ENCODE measurements around the gene RFK.
"Not testable (repeated sequence)": the region's sequence is repeated elsewhere in the genome, so short reads cannot be mapped to it uniquely, and the experiment has no call there.

The RFK gene

GRCh38 chr9:76394195-76394959 lies at the start of gene RFK:
Gene RFK (minus strand): TSS chr9:76394426. CDS start chr9:76394171, 255 bp downstream.
- DNase-seq (ENCODE audit: low read depth in 4 of 4, low spot score in 1 of 4) = peak; percentile 77 to 95 (median 88)

DNA sequence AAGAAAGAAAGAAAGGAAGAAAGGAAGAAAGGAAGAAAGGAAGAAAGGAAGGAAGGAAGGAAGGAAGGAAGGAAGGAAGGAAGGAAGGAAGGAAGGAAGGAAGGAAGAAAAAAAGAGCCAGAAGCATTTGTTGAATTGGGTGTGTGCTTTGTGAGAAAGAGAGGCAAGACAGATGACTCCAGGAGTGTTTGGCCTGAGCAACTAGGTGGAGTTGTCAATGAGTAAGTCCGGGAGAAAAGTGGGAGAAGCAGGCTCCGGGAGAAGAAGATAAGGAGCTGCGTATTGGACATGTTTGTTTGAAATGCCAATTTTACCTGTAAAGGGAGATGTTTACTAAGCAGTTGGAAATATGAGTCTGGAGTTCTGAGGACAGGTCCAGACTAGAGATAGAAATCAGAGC lies 49.7 kb upstream of the RFK start:
- no peak for DNase-seq (ENCODE audit: low read depth in 4 of 4, low spot score in 1 of 4)

DNA sequence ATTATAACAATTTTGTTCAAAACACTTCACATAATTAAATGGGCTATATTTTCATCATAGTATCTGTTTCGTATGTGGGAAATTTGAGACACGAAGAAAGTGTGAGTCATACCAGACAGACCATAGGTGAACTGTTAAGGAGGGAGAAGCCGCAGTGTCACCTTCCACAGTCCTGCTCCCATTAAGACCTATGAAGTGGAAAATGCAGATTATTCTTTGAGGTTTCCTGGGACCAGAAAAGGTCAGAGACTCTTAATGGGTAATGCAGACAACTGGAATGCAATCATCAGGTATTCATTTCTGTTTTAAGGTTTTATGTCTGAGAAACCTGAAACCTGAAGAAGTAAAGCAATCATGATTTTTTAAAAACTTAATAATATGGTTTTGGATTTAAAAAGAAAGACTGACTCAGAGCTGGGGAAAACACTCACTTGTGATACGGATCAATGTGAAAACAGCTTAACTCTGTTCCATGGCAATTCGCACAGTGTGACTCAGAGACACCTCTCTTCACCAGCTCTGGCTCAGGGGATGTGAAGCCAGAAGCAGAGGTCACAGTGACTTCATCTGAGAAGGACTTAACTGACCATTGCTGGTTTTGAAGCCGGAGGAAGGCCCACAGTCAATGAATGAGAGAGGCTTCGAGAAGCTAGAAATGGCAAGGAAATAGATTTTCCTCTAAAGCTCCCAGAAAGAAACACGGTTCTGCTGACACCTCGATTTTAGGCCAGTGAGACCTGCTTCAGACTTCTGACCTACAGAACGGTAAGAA lies 47.5 kb upstream of the RFK start:
- DNase-seq (ENCODE audit: low read depth in 4 of 4, low spot score in 1 of 4) = peak in 1 of 4 experiments; percentile 33

- no peak for DNase-seq (ENCODE audit: low read depth in 4 of 4, low spot score in 1 of 4)
Observed at GRCh38 chr9:76438841-76439588, 44.8 kb upstream of the RFK start.

DNA sequence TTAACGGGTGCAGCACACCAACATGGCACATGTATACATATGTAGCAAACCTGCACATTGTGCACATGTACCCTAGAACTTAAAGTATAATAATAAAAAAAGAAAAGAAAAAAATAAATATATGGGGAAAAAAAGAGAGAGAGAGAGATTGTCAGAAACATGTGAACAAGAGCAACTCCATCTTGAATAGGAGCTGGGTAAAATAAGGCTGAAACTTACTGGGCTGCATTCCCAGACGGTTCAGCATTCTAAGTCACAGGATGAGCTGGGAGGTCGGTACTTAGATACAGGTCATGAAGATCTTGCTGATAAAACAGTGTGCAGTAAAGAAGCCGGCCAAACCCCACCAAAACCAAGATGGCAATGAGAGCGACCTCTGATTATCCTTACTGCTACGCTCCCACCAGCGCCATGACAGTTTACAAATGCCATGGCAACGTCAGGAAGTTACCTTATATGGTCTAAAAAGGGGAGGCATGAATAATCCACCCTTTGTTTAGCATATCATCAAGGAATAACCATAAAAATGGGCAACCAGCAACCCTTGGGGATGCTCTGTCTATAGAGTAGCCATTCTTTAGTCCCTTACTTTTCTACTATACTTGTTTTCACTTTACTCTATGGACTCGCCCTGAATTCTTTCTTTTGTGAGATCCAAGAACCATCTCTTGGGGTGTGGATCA lies 42.9 kb upstream of the RFK start:
- DNase-seq (ENCODE audit: low read depth in 4 of 4, low spot score in 1 of 4) = not testable (repeated sequence)

DNA sequence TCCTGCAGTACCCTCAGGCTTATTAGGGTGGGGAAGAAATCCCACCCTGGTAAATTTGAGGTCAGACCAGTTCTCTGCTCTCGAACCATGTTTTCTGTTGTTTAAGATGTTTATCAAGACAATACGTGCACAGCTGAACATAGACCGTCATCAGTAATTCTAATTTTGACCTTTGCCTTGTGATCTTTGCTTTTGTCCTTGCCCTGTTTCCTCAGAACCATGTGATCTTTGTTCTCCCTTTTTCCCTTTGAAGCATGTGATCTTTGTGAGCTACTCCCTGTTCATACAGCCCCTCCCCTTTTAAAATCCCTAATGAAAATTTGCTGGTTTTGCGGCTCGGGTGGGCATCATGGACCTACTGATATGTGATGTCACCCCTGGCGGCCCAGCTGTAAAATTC lies 40.7 kb upstream of the RFK start:
- not testable (repeated sequence) for DNase-seq (ENCODE audit: low read depth in 4 of 4, low spot score in 1 of 4)

- no peak for DNase-seq (ENCODE audit: low read depth in 4 of 4, low spot score in 1 of 4)
Observed at GRCh38 chr9:76433836-76434235, 39.6 kb upstream of the RFK start.

GRCh38 chr9:76433406-76433805 lies 39.2 kb upstream of the RFK start:
- no peak for DNase-seq (ENCODE audit: low read depth in 4 of 4, low spot score in 1 of 4)

DNA sequence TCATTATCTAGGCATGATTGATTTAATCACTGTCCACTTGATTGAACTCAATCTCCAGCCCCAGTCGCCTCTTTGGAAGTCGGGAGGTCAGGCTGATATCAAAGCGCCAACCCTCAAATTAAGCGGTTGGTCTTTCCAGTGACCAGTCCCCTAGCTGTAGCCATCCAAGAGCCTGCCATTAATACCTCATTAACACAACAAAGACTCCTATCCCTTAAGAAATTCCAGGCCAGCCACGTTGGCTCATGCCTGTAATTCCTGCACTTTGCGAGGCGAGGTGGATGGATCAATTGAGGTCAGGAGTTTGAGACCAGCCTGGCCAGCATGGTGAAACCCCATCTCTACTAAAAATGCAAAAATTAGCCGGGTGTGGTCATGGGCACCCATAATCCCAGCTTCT lies 37.4 kb upstream of the RFK start:
- no peak for DNase-seq (ENCODE audit: low read depth in 4 of 4, low spot score in 1 of 4)

DNA sequence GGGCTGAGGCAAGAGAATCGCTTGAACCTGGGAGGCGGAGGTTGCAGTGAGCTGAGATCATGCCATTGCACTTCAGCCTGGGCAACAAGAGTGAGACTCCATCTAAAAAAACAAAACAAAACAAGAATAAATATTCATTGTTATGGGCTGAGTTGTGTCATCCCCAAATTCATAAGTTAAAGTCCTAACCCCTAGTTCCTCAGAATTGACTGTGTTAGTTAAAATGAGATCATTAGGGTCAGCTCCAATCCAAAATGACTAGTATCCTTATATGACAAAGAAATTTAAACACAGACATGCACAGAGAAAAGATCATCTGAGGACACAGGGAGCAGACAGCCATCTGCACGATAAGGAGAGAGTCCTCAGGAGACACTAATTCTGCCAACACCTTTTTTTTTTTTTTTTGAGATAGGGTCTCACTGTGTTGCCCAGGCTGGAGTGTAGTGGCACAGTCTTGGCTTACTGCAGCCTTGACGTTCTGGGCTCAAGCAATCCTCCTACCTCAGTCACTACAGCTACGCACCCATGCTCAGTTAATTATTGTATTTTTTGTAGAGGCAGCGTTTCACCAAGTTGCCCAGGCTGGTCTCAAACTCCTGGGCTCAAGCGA lies 32.7 kb upstream of the RFK start:
- no peak for DNase-seq (ENCODE audit: low read depth in 4 of 4, low spot score in 1 of 4)

DNA sequence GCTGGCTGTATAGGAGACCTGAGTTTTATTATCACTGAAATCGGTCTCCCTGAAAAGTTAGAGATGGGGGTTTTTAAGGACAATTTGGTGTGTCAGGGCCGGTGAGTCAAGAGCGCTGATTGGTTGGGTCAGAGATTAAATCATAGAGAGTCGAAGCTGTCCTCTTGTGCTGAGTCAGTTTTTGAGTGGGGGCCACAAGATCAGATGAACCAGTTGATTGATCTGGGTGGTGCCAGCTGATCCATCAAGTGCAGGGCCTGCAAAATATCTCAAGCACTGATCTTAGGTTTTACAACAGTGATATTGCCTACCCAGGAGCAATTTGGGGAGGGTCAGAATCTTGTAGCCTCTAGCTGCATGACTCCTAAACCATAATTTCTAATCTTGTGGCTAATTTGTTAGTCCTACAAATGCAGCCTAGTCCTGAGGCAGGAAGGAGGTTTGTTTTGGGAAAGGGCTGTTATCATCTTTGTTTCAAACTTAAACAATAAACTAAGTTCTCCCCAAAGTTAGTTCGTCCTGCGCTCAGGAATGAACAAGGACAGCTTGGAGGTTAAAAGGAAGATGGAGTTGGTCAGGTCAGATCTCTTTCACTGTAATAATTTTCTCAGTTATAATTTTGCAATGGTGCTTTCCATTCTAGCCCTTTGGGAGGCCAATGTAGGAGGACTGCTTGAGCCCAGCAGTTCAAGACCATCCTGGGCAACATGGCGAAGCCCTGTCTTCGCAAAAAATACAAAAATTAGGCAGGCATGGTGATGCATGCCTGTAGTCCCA lies 31.6 kb upstream of the RFK start:
- DNase-seq (ENCODE audit: low read depth in 4 of 4, low spot score in 1 of 4) = no peak

DNA sequence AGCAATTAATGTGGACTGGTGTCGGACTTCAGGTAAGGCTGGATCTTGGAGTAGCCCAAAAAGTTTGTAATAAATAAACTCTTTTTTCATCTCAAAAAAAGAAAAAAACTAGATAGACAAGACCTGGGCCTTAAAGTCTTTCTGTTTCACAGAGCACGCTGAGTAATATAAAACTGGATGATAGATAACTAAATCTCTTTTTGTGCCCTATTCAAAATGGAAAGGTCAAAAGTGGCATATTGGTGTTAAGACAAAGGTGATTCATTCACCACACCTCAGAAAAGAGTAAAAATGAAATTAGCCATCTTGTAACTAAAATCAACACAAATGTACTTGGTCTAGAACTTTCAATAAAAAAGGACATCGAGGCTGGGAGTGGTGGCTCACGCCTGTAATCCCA lies 30.3 kb upstream of the RFK start:
- no peak for DNase-seq (ENCODE audit: low read depth in 4 of 4, low spot score in 1 of 4)

GRCh38 chr9:76423216-76424177 lies 29.3 kb upstream of the RFK start:
- no peak for DNase-seq (ENCODE audit: low read depth in 4 of 4, low spot score in 1 of 4)

DNA sequence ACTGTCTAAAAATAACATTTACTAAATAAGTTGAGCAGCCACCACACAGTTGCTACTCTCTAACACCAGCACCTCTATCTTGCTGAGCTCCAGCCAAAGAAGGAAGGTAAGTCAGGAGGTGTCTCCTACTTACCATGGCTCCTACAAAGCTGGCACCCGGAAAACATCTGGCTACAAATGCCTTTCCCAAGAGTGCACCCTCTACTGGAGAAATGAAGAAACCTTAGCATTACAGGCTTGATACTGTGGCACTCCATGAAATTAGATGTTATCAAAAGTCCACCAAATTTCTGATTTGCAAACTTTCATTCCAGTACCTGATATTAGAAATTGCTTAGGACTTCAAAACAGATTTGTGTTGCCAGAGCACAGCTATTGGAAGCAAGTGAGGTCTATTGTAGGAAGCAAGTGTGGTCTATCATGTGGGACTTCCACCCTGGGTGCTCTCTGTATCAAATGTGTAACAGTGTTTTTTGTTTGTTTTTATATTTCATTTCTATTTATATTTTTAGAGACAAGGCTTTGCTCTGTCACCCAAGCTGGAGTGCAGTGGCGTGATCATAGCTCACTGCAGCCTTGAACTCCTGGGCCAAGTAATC lies 25.7 kb upstream of the RFK start:
- no peak for DNase-seq (ENCODE audit: low read depth in 4 of 4, low spot score in 1 of 4)

GRCh38 chr9:76417394-76417793 lies 23.2 kb upstream of the RFK start:
- DNase-seq (ENCODE audit: low read depth in 4 of 4, low spot score in 1 of 4) = no peak

GRCh38 chr9:76415731-76416130 lies 21.5 kb upstream of the RFK start:
- no peak for DNase-seq (ENCODE audit: low read depth in 4 of 4, low spot score in 1 of 4)

DNA sequence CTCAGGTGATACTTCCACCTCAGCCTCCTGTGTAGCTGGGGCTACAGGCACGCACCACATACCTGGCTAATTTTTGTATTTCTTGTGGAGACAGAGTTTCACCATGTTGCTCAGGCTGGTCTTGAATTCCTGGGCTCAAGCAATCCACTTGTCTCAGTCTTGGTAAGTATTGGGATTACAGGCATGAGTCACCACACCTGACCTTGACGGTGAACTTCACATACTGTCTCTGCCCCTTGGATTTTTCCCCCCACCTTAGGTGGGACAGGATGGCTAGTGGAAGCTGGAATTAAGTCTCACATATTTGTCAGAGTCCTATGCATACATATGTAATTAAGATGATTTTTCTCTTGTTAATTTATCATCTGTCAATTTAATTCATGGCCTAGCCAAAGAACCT lies 20.9 kb upstream of the RFK start:
- no peak for DNase-seq (ENCODE audit: low read depth in 4 of 4, low spot score in 1 of 4)

DNA sequence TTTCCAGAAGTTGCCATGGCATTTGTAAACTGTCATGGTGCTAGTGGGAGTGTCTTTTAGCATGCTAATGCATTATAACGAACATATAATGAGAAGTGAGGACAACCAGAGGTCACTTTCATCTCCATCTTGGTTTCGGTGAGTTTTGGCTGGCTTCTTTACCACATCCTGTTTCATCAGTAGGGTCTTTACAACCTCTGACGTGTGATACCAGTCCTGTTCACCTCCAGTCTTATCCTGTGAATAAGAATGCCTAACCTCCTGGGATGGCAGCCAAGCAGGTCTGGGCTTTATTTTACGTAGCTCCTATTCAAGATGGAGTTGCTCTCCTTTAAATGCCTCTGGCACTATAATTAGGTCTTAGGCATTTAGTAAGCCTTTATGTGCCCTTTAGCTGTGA lies 20.4 kb upstream of the RFK start:
- DNase-seq (ENCODE audit: low read depth in 4 of 4, low spot score in 1 of 4) = no peak

DNA sequence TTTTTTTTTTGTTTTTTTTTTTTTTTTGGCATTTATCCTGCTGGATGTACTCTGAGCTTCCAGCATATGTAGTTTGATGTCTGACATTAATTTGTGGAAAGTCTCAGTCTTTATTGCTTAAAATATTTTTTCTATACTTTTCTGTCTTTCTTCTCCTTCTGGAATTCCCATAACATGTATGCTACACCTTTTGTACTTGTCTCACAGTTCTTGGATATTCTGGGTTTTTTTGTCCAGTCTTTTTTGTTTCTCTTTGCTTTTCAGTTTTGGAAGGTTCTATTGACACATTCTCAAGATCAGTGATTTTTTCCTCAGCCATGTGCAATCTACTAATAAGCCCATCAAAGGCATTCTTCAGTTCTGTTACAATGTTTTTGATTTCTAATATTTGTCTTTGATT lies 19.4 kb upstream of the RFK start:
- no peak for DNase-seq (ENCODE audit: low read depth in 4 of 4, low spot score in 1 of 4)

Measured in stimulated activated CD4-positive, alpha-beta T cell treated with anti-CD3 and anti-CD28 coated beads, Interleukin-1b, Interleukin-23, amount 100 ng/mL, for 24 hours (primary cell).